Middle frontal gyrus (tissue), 1 donor: ENCODE results near the gene TMC6.
"Not testable (repeated sequence)": the region's sequence is repeated elsewhere in the genome, so short reads cannot be mapped to it uniquely, and the experiment has no call there.

Source experiments
- DNase-seq: peaks from one replicate; pipeline ENCODE4 v3.0.0-alpha.2; 2015; ENCODE audit warnings: low spot score; ENCODE audit errors: extremely low spot score

TMC6 gene

DNA sequence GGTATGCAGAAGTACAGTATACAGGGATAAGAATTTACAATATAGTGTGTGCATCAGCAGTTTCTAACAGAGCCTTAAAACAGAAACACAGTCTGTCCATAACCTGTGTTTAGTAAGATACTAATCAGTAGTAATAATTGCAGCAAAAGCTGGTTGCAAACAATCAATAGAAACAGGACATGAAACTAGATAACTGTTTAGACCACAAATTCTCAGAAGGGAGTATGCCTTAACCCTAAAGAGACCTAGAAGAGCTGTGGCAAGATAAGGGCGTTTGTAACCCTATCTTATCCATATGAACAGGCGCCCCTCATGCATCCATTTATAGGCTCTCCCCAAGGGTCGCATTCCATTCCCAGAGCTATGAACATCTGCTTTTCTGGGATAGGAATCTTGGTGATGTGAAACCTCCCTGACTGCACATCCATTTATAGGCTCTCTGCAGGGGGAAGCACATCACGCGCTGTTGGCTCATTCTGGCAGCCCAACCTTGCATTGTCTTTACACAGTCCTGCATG, 46.1 kb downstream of the TMC6 start:
- not testable (repeated sequence) for DNase-seq

DNA sequence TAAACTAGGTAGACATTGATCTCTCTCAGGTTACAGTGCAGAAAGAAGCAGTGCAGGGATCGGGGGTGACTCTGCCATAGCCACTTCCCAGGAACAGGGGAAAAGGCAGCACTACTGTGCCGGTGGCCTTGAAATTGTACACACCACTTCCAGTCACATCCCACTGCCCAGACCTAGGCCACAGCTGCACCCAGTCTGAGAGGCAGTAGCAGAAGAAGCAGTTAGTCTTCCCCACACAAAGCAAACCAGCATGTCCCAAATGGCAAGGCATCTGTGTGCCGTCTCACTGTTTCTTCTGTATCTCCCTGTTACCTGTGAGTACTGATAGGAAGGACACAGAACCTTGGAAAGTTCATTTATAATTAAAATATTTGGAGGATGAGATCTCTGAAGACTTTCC, 47.0 kb downstream of the TMC6 start:
- DNase-seq = no peak

DNA sequence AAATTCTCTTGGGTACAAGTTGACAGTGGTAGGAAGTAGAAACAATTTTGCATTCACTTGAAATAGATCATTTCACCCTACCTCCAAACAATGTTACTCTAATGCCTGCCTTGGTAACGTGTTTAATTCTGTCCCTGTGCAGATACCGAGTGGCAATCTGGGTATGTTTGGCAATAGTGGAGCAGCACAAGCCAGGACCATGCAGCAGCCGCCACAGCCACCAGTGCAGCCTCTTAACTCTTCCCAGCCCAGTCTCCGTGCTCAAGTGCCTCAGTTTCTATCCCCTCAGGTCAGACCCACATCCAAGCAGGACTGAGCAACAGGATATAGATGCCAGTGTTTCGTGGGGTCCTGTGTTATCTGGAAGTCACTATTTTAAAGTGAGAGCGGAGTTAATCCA, 49.3 kb downstream of the TMC6 start:
- no peak for DNase-seq

DNA sequence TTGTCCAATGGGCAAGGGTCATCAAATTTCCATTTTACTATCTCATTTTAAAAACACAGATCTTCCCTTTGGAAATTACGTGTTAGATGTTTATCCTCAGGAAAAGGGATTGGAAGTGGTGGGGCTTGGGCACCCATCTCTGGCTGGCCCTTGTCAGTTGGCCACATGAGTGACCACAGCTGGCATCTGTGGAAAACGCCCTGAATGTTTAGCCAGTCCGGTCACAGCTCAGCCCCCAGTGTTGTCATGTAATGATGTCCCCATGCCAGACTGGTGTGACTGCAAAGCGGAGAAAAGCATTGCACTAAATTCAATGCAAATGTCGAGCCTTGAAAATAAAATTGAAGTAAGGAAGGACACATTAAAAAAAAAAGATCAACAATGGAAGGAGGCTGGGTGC, 53.0 kb downstream of the TMC6 start:
- DNase-seq = no peak

DNA sequence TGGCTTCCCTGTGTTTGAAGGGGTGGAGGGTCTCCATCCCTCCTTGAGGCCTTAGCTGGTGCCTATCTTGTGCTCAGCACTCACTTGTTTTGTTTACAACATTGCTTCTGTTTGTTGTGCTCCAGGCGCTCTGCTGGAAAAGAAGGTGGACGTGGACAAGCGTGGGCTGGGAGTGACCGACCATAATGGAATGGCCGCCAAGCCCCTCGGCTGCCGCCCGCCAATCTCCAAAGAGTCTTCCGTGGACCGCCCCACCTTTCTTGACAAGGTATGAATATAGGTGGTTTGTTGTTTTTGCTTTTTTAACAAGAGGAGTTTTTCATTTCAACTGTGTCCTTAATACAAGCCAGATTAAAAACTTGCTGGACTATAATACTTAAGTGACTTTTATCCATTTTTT, 53.5 kb downstream of the TMC6 start:
- no peak for DNase-seq

DNA sequence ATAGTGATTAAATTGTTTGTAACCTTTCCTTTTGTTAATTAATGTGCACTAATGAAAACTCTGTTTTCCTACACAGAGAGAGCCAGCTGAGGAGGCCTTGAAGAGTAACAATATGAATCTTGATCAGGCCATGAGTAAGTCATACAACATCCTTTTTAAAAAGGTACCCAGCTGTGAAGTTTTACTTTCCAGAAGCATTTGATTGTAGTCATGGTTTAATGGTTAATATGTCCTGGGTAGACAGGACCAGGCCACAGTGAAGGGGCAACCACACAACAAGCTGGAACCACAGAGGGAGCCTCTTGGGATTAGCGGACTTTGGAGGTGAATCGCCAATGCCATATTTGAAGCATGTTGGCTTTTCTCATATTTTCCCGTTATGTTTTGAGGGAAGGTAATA, 55.6 kb downstream of the TMC6 start:
- no peak for DNase-seq

DNA sequence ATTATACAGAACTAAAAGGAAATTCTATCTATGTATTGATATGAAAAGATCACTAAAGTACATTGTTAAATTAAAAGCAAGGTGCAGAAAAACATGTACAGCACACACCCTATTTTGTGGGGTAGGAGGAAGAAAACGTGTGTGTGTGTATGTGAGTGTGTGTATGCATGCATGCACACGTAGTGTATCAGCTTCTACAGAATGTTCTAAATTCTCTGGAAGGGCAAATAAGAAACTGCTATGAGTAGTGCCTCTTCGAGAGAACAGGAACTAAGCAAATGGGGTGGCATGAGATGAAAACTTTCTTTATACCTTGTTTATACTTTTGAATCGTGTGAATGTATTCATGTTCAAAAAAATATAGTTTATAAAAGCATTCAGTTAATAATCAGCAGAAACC, 58.9 kb downstream of the TMC6 start:
- DNase-seq = no peak

DNA sequence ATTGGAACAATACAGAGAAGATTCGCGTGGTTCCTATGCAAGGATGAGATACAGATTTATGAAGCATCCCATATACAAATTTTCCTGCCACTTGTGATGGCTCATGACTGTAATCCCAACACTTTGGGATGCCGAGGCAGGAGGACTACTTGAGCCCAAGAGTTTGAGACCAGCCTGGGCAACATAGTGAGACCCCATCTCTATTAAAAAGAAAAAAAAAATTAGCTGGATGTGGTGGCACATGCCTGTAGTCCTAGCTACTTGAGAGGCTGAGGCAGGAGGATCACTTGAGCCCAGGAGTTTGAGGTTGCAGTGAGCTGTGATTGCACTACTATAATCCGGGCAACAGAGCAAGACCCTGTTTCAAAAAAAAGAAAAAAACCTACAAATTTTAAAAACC, 61.6 kb downstream of the TMC6 start:
- not testable (repeated sequence) for DNase-seq

DNA sequence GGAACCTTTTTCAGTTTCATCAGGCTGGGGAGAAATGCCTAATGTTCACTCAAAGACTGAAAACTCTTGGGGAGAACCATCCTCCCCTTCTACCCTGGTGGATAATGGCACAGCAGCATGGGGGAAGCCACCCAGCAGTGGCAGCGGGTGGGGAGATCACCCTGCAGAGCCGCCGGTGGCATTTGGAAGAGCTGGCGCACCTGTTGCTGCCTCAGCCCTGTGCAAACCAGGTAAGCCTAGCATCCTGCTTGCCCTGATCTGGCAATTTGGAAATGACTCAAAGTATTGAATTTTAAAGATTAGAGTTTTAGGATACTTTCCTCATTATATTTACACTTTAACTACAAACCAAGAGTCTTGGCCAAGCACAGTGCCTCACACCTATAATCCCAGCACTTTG, 63.8 kb downstream of the TMC6 start:
- DNase-seq = no peak

DNA sequence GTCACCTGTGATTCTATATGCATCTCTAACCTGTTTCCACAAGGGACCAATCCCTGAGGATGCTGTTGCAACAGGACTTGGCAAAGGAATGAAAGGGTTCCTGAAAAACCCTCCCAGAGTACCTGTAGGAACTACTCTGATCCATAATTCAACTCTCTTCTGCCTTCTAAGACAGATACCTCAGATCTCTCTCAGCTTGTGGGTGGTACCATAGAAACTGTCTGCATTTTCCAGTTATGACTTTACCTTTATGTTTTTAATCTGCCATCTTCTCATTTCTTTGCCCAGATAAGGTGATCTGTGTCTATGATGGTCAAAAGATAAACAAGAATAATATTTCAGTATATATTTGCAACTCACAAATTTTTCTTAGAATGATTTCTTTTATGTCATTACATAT, 65.1 kb downstream of the TMC6 start:
- DNase-seq = no peak

DNA sequence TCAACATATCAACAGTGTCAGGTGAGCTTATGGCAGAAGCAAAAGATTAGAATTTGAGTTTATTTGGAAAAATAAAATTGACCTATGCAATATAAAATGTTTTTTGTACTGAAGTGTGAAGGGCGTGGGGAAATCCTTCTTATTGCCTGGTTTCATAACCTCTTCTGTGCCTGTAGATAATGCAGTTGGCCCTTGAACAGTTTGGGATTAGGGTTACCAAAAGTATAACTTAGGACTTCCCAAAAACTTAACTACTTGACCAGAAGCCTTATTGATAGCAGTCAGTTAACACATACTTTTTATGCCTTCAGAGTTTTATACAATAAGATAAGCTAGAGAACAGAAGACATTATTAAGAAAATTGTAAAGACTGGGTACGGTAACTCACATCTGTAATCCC, 66.0 kb downstream of the TMC6 start:
- no peak for DNase-seq
